Measurements from ENCODE around the gene TMEM131. TPM values are rescaled to one million over a fixed set of nuclear protein-coding genes. Genes with fewer than 3 reads are reported as not detected.

The TMEM131 gene
- total RNA-seq, 1 donor from 2014 or later = 36.6 TPM

DNA sequence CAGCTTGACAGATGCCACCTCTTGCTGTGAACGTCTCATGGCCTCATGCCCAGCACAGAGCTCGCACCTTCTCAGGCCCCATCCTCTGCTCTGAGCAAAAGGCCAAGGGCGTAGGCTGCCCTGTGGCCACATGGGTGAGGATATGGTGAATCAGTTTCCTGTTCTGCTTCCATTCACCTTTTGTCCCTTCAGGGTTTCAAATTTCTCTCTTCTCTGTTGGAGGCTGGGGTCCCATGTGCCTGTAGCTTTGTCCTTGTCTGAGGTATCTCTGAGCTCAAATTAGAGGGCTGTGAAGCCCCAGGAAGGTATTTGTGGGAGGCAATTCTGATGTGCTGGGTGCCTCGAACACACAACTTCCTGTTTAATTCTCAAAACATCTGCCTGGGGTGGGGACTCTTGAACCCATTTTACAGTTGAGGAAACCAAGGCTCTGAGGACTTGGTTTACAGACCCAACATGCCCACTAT lies 253.3 kb downstream of the TMEM131 start:
- no peak for DNase-seq
- Mint-ChIP-seq H3K27me3 (ENCODE audit: unreplicated experiment) (peaks cover 7% of the 10 kb centered on the region), H3K9me3 (ENCODE audit: unreplicated experiment) (peaks cover 10% of the 10 kb centered on the region), H3K27ac (ENCODE audit: unreplicated experiment) (no peak overlapping the region), H3K36me3 (ENCODE audit: unreplicated experiment) (peaks cover 7% of the 10 kb centered on the region), H3K4me1 (ENCODE audit: low read depth, unreplicated experiment) (peaks cover 11% of the 10 kb centered on the region), H3K4me3 (ENCODE audit: unreplicated experiment) (no peak overlapping the region)
- TF ChIP-seq, protein P1, sequence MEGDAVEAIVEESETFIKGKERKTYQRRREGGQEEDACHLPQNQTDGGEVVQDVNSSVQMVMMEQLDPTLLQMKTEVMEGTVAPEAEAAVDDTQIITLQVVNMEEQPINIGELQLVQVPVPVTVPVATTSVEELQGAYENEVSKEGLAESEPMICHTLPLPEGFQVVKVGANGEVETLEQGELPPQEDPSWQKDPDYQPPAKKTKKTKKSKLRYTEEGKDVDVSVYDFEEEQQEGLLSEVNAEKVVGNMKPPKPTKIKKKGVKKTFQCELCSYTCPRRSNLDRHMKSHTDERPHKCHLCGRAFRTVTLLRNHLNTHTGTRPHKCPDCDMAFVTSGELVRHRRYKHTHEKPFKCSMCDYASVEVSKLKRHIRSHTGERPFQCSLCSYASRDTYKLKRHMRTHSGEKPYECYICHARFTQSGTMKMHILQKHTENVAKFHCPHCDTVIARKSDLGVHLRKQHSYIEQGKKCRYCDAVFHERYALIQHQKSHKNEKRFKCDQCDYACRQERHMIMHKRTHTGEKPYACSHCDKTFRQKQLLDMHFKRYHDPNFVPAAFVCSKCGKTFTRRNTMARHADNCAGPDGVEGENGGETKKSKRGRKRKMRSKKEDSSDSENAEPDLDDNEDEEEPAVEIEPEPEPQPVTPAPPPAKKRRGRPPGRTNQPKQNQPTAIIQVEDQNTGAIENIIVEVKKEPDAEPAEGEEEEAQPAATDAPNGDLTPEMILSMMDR (IDR thresholded peaks at IDR 0.05; ENCODE audit: partially characterized antibody, unreplicated experiment) = no peak

DNA sequence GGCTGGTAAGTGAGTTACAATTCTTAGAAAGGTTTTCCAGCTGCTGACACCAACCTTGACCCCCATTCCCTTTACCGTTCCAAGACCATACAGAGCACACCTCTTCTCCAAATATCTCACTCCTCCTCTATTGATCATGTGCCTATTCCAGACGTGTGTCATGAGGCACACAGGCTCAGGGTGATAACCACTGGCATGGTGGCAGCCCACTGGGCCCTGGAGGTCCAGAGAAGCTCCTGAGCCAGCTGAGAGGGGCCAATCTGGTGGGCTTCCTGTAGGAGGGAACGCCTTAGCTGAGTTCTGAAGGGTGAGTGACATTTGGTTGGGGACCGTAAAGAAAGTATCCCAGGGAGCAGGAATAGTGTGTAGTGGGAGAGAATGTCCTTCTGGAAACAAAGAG lies 254.1 kb downstream of the TMEM131 start:
- TF ChIP-seq, protein P1 (IDR thresholded peaks at IDR 0.05; ENCODE audit: partially characterized antibody, unreplicated experiment) = no peak
- H3K36me3 Mint-ChIP-seq (ENCODE audit: unreplicated experiment) = peaks cover 7% of the 10 kb centered on the region
- DNase-seq = no peak
- no peak overlapping the region for H3K4me3 Mint-ChIP-seq (ENCODE audit: unreplicated experiment)
- H3K27me3 Mint-ChIP-seq (ENCODE audit: unreplicated experiment) = peaks cover 5% of the 10 kb centered on the region
- H3K4me1 Mint-ChIP-seq (ENCODE audit: low read depth, unreplicated experiment) = peaks cover 5% of the 10 kb centered on the region
- H3K27ac Mint-ChIP-seq (ENCODE audit: unreplicated experiment) = no peak overlapping the region
- peaks cover 12% of the 10 kb centered on the region for H3K9me3 Mint-ChIP-seq (ENCODE audit: unreplicated experiment)

DNA sequence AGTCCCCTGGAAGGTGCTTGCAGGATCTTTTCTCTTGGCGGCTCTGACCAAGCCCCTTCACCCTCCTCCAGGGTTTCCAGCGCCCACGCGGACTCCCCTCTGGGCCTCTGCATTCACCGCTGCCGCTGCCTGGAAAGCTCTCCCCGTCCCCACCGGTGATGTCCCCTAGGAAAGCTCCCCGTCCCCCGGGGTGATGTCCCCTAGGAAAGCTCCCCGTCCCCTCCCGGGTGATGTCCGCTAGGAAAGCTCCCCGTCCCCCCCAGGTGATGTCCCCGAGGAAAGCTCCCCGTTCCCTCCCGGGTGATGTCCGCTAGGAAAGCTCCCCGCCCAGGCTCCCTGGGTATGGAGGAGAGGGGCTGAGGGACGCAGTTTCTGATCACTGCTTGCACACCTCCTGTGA lies 254.5 kb downstream of the TMEM131 start:
- peaks cover 3% of the 10 kb centered on the region for H3K4me1 Mint-ChIP-seq (ENCODE audit: low read depth, unreplicated experiment)
- H3K27ac Mint-ChIP-seq (ENCODE audit: unreplicated experiment) = peak overlapping the region; percentile 72
- peaks cover 7% of the 10 kb centered on the region for H3K36me3 Mint-ChIP-seq (ENCODE audit: unreplicated experiment)
- H3K4me3 Mint-ChIP-seq (ENCODE audit: unreplicated experiment) = no peak overlapping the region
- H3K27me3 Mint-ChIP-seq (ENCODE audit: unreplicated experiment) = peaks cover 5% of the 10 kb centered on the region
- TF ChIP-seq, protein P1 (IDR thresholded peaks at IDR 0.05; ENCODE audit: partially characterized antibody, unreplicated experiment) = no peak
- peaks cover 12% of the 10 kb centered on the region for H3K9me3 Mint-ChIP-seq (ENCODE audit: unreplicated experiment)
- DNase-seq = no peak

DNA sequence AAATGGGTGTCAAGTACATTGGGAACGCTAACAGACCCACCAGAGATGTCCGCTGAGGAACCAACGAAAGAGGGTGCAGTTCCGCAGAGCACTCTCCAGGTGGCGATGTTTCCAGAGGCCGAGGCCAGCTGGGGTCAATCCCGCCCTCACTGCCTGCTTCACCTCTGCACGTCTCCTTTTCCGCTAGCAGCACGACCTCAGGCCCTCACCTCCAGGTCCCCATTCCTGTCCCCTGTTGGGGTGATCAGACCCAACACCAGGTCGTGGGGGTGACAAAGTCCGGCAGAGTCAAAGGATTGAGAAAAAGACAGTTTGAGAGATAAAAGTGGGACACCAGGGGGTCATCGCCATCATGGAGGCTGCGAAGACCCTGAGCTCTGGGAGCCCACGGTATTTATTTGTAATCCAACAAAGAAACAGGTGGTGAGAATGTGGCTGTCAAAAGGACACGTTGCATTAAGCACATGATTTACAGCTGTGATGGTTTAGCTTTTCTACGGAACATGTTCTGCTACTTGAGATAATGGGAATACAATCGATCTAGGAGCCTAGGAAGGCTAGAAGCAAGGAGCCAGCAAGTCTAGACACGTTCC lies 255.1 kb downstream of the TMEM131 start:
- Mint-ChIP-seq H3K36me3 (ENCODE audit: unreplicated experiment) (peaks cover 7% of the 10 kb centered on the region), H3K4me1 (ENCODE audit: low read depth, unreplicated experiment) (no peaks in the 10 kb centered on the region), H3K27me3 (ENCODE audit: unreplicated experiment) (peaks cover 5% of the 10 kb centered on the region), H3K4me3 (ENCODE audit: unreplicated experiment) (no peak overlapping the region), H3K9me3 (ENCODE audit: unreplicated experiment) (peaks cover 12% of the 10 kb centered on the region), H3K27ac (ENCODE audit: unreplicated experiment) (peak overlapping the region; percentile 72)
- TF ChIP-seq, protein P1 (IDR thresholded peaks at IDR 0.05; ENCODE audit: partially characterized antibody, unreplicated experiment) = peak; percentile 80
- peak; percentile 78 for DNase-seq

DNA sequence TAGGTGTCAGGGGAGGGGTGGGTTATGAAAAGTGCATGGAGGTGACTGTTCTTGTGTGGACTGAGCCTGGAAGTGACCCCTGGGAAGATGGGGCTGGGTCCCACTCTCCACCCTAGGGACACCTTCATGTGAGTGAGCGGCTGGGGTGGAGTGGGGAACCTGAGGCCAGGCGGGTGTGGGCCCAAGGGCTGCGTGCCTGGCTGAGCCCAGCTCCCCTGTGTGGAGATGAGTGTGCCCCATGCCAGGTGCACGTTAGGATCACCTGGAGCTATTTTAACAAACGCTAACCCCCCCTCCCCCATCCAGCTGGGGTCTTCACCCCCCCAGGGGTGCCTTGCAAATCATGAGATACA lies 255.9 kb downstream of the TMEM131 start:
- Mint-ChIP-seq H3K9me3 (ENCODE audit: unreplicated experiment) (peaks cover 12% of the 10 kb centered on the region), H3K36me3 (ENCODE audit: unreplicated experiment) (peaks cover 7% of the 10 kb centered on the region), H3K27ac (ENCODE audit: unreplicated experiment) (no peak overlapping the region), H3K27me3 (ENCODE audit: unreplicated experiment) (peaks cover 5% of the 10 kb centered on the region), H3K4me1 (ENCODE audit: low read depth, unreplicated experiment) (no peaks in the 10 kb centered on the region), H3K4me3 (ENCODE audit: unreplicated experiment) (no peak overlapping the region)
- no peak for DNase-seq
- TF ChIP-seq, protein P1 (IDR thresholded peaks at IDR 0.05; ENCODE audit: partially characterized antibody, unreplicated experiment) = no peak
